ENCODE measurements around the gene CLDN9.

Gene CLDN9

GRCh38 chr16:3027983-3028715 is 15.4 kb downstream of the CLDN9 start:
- TF ChIP-seq TSHZ2 (CRISPR knock-in tag; IDR thresholded peaks at IDR 0.05), result no peak
- TF ChIP-seq ARNTL (CRISPR knock-in tag; IDR thresholded peaks at IDR 0.05; ENCODE audit: borderline replicate concordance, low read depth), result no peak
- TF ChIP-seq RARB (CRISPR knock-in tag; IDR thresholded peaks at IDR 0.05), result no peak
- ATAC-seq, result peak; percentile 8

DNA sequence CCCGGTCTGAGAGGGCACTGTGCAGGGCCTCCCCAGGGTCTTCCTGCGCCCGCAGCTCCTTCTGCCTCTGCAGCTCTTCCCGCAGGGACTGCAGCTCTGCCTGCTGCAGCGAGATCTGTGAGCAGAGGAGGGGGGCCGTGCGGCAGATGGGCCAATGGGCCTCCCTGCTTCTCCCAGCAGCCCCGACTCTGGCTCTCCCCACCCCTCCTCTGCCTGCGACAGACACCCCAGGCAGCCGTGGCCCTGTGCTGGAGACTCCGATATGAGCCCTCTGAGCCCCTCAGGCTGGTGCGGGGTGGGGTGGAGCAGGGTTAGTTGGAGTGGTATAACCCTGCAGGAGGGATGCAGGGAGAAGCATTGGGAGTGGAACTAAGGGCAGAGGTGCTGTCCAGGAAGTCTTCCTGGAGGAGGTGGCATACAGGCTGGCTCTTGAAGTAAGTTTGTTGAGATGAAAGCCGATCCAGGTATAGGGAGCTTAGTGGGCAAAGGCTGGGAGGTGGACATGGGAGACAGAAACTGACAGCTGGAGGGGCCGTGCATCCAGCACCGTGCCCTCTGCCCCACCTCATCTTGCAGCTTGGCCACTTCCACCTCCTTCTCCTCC is 16.1 kb downstream of the CLDN9 start:
- TF ChIP-seq ZNF70 (CRISPR knock-in tag; IDR thresholded peaks at IDR 0.05), result no peak
- TF ChIP-seq, protein P1, sequence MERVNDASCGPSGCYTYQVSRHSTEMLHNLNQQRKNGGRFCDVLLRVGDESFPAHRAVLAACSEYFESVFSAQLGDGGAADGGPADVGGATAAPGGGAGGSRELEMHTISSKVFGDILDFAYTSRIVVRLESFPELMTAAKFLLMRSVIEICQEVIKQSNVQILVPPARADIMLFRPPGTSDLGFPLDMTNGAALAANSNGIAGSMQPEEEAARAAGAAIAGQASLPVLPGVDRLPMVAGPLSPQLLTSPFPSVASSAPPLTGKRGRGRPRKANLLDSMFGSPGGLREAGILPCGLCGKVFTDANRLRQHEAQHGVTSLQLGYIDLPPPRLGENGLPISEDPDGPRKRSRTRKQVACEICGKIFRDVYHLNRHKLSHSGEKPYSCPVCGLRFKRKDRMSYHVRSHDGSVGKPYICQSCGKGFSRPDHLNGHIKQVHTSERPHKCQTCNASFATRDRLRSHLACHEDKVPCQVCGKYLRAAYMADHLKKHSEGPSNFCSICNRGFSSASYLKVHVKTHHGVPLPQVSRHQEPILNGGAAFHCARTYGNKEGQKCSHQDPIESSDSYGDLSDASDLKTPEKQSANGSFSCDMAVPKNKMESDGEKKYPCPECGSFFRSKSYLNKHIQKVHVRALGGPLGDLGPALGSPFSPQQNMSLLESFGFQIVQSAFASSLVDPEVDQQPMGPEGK (CRISPR knock-in tag; IDR thresholded peaks at IDR 0.05; ENCODE audit: borderline replicate concordance), result no peak
- ATAC-seq, result no peak

DNA sequence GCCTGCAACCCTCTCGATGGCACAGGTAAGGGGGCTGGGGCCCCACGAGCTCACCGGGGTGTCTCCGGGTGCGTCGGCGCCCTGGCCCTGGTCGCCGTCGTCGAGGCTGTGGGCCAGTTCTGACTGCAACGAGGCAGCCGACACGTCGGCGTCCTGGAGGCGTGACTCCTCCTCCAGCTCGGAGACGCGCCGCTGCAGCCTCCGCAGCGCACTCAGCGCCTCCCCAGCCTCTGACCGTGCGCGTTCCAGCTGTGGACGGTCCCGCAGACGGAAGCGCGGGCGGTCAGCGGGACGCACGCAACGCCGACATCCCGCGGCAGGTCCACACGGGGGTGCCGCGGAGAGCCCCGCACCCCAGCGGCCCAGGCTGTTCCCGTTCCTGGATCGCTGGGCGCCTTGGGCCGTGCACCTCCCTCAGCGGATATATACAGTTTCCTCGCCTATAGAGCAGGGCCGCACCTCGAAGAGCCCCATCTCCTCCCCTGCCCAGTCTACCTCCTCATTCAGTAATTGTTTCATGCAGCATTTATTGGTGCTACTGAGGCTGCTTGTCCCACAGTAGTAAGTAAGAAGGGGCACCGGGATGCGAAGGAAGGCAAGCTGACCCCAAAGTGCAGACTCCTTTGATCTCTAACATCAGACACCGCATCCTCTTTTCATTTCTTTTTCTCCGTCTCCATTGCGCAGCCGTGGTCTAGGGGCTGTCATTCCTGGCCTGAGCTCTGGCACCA is 16.9 kb downstream of the CLDN9 start:
- TF ChIP-seq ARNTL (CRISPR knock-in tag; IDR thresholded peaks at IDR 0.05; ENCODE audit: borderline replicate concordance, low read depth) (no peak), ZNF8 (CRISPR knock-in tag; IDR thresholded peaks at IDR 0.05) (no peak), BACH2 (CRISPR knock-in tag; IDR thresholded peaks at IDR 0.05; ENCODE audit: borderline replicate concordance) (no peak), ZFP30 (CRISPR knock-in tag; IDR thresholded peaks at IDR 0.05) (no peak), TCF4 (CRISPR knock-in tag; IDR thresholded peaks at IDR 0.05; ENCODE audit: borderline replicate concordance) (no peak), ZFP3 (CRISPR knock-in tag; IDR thresholded peaks at IDR 0.05) (no peak), CSRNP3 (CRISPR knock-in tag; IDR thresholded peaks at IDR 0.05) (no peak), ZNF70 (CRISPR knock-in tag; IDR thresholded peaks at IDR 0.05) (no peak), ESRRG (CRISPR knock-in tag; IDR thresholded peaks at IDR 0.05) (no peak), CREB5 (CRISPR knock-in tag; IDR thresholded peaks at IDR 0.05; ENCODE audit: low read depth) (no peak), GLIS3 (CRISPR knock-in tag; IDR thresholded peaks at IDR 0.05) (no peak)
- ATAC-seq, result peak; percentile 7

- no peak for ATAC-seq
- TF ChIP-seq ZNF565 (CRISPR knock-in tag; conservative IDR thresholded peaks at IDR 0.05; ENCODE audit: low read depth), result no peak
- TF ChIP-seq CREB5 (CRISPR knock-in tag; IDR thresholded peaks at IDR 0.05; ENCODE audit: low read depth), result no peak
- no peak for TF ChIP-seq GLIS3 (CRISPR knock-in tag; IDR thresholded peaks at IDR 0.05)
- no peak for TF ChIP-seq PPARA (CRISPR knock-in tag; IDR thresholded peaks at IDR 0.05; ENCODE audit: borderline replicate concordance)
- TF ChIP-seq SNAI2 (CRISPR knock-in tag; IDR thresholded peaks at IDR 0.05), result no peak
- no peak for TF ChIP-seq ZNF8 (CRISPR knock-in tag; IDR thresholded peaks at IDR 0.05)
- TF ChIP-seq OSR1 (CRISPR knock-in tag; IDR thresholded peaks at IDR 0.05), result no peak
- TF ChIP-seq, protein P2, sequence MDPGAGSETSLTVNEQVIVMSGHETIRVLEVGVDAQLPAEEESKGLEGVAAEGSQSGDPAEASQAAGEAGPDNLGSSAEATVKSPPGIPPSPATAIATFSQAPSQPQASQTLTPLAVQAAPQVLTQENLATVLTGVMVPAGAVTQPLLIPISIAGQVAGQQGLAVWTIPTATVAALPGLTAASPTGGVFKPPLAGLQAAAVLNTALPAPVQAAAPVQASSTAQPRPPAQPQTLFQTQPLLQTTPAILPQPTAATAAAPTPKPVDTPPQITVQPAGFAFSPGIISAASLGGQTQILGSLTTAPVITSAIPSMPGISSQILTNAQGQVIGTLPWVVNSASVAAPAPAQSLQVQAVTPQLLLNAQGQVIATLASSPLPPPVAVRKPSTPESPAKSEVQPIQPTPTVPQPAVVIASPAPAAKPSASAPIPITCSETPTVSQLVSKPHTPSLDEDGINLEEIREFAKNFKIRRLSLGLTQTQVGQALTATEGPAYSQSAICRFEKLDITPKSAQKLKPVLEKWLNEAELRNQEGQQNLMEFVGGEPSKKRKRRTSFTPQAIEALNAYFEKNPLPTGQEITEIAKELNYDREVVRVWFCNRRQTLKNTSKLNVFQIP (CRISPR knock-in tag; IDR thresholded peaks at IDR 0.05; ENCODE audit: borderline replicate concordance, low read depth), result no peak
Observed at GRCh38 chr16:3030222-3031212, 17.8 kb downstream of the CLDN9 start.

Measured in SK-N-SH treated with all-trans-retinoic acid at 6 μM for 48 hours (cell line).